Stomach (tissue), 9 donors: Measurements from ENCODE around the gene MRFAP1L1. TPM values are rescaled to one million over a fixed set of nuclear protein-coding genes. Genes with fewer than 3 reads are reported as not detected.

Experiments used
- DNase-seq, 2 donors: peaks; one replicate each; pipeline versions ENCODE4 v3.0.0 to v3.0.0-alpha.2; 2013 to 2019
- H3K27ac ChIP-seq, 5 donors: fragments of 200-600 bp in 4 of 5; sonication (generic) in 4 of 5; one replicate each; pipeline ENCODE4 v1.5.1; 2013 to 2019; ENCODE audit warnings: mild to moderate bottlenecking in 1 of 5, moderate library complexity in 1 of 5
- H3K27me3 ChIP-seq, 3 donors: fragments of 200-600 bp; sonication (generic); one replicate each; pipeline ENCODE4 v1.5.1; 2017 to 2019; ENCODE audit warnings: mixed run types in 1 of 3
- H3K36me3 ChIP-seq, 4 donors: fragments of 200-600 bp; sonication (generic); 1 replicate in 3 of 4; 2 replicates in 1 of 4; pipeline ENCODE4 v1.5.1; 2016 to 2019
- H3K4me1 ChIP-seq, 4 donors: fragments of 200-600 bp; sonication (generic); one replicate each; pipeline ENCODE4 v1.5.1; 2016 to 2019
- H3K4me3 ChIP-seq, 4 donors: fragments of 200-600 bp; sonication (generic) in 3 of 4; one replicate each; pipeline ENCODE4 v1.5.1; 2016 to 2019; ENCODE audit warnings: mild to moderate bottlenecking in 1 of 4
- H3K9me3 ChIP-seq, 4 donors: fragments of 200-600 bp; sonication (generic); one replicate each; pipeline ENCODE4 v1.5.1; 2016 to 2019
- EP300 ChIP-seq: sonication (generic); formaldehyde crosslinking; IDR thresholded peaks from one replicate; pipeline ENCODE4 v1.6.1; 2017; ENCODE audit warnings: antibody characterized with exemption
- POLR2A ChIP-seq, 4 donors: fragments of 450-650 bp; IDR thresholded peaks; one replicate each; pipeline ENCODE4 v1.6.1; 2016; ENCODE audit warnings: antibody characterized with exemption in 4 of 4, control low read depth in 2 of 4, mild to moderate bottlenecking in 1 of 4, moderate library complexity in 1 of 4
- POLR2AphosphoS5 ChIP-seq, 3 donors: sonication (generic); formaldehyde crosslinking; IDR thresholded peaks; one replicate each; pipeline ENCODE4 v1.6.1; 2016; ENCODE audit warnings: antibody characterized with exemption in 3 of 3
- WGBS, 5 donors: extraction: QIAGEN DNeasy Blood & Tissue Kit in 3 of 5; methylation state at CpG; one replicate each; pipeline versions ENCODE4 v1.1.5 to v1.1.7; 2013 to 2018; 5-methylcytosine and 5-hydroxymethylcytosine counted together
- intact Hi-C: fragments of 100-400 bp; cut with DNase I; formaldehyde crosslinking; loops from one replicate; pipeline ENCODE4 v1.15.1; 2023; ENCODE audit warnings: low total_unique reads
- polyA plus RNA-seq, 3 donors: library from polyadenylated mRNA; stranded (reverse); fragments of 200-250 nt; gene quantifications; one replicate each; pipeline ENCODE4 v1.2.3, GENCODE V29; 2013
- total RNA-seq, 5 donors: library from RNA; depleted of rRNA; stranded (reverse); fragments of >200 nt; gene quantifications; one replicate each; pipeline versions ENCODE4 v1.1.0 to v1.2.3, GENCODE V29; 2014 to 2016
- TF ChIP-seq, protein P1 (sequence below), 7 experiments: fragments of 450-650 bp in 4 of 7; fragments of 200-600 bp in 3 of 7; sonication (generic) in 3 of 7; IDR thresholded peaks; one replicate each; pipeline ENCODE4 v1.5.1; 2016 to 2019; ENCODE audit warnings: antibody characterized with exemption in 7 of 7, control low read depth in 2 of 7, mild to moderate bottlenecking in 1 of 7
- donor health status: healthy with polysubstance abuse.
- donor health status: Bipolar disorder and iron deficiency.
- donor health status: healthy.

Gene MRFAP1L1
- total and polyA plus RNA-seq, 8 donors = 2.3 to 61.9 (median 55.9) TPM

- 67 to 82% (median 68%) methylated on average over 5 of the region's 5 CpGs for WGBS, 5 donors
- DNase-seq = no peak
- intact Hi-C loops = no loop called here
Measured at GRCh38 chr4:6755088-6755753, 45.6 kb upstream of the MRFAP1L1 start.

GRCh38 chr4:6754481-6755087, 44.9 kb upstream of the MRFAP1L1 start:
- H3K27ac ChIP-seq = no peak overlapping the region
- no peak for TF ChIP-seq EP300
- TF ChIP-seq POLR2AphosphoS5 (IDR thresholded peaks at IDR 0.05) = no peak
- TF ChIP-seq POLR2A (IDR thresholded peaks at IDR 0.05) = no peak
- TF ChIP-seq, protein P1, sequence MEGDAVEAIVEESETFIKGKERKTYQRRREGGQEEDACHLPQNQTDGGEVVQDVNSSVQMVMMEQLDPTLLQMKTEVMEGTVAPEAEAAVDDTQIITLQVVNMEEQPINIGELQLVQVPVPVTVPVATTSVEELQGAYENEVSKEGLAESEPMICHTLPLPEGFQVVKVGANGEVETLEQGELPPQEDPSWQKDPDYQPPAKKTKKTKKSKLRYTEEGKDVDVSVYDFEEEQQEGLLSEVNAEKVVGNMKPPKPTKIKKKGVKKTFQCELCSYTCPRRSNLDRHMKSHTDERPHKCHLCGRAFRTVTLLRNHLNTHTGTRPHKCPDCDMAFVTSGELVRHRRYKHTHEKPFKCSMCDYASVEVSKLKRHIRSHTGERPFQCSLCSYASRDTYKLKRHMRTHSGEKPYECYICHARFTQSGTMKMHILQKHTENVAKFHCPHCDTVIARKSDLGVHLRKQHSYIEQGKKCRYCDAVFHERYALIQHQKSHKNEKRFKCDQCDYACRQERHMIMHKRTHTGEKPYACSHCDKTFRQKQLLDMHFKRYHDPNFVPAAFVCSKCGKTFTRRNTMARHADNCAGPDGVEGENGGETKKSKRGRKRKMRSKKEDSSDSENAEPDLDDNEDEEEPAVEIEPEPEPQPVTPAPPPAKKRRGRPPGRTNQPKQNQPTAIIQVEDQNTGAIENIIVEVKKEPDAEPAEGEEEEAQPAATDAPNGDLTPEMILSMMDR (IDR thresholded peaks at IDR 0.05) = no peak
- no peak overlapping the region for H3K4me3 ChIP-seq
- H3K9me3 ChIP-seq = no peaks in the 10 kb centered on the region
- H3K36me3 ChIP-seq = no peaks in the 10 kb centered on the region
- 88 to 95% (median 94%) methylated on average over 3 of the region's 3 CpGs for WGBS, 5 donors
- intact Hi-C loops = no loop called here
- no peak for DNase-seq
- peaks cover 12 to 35% (median 22%) of the 10 kb centered on the region in 4 donors for H3K4me1 ChIP-seq
- H3K27me3 ChIP-seq = no peaks in the 10 kb centered on the region

More at GRCh38 chr4:6755088-6755753, 45.6 kb upstream of the MRFAP1L1 start:
- no peak for TF ChIP-seq EP300
- TF ChIP-seq, protein P1 (IDR thresholded peaks at IDR 0.05) = no peak
- TF ChIP-seq POLR2AphosphoS5 (IDR thresholded peaks at IDR 0.05) = no peak
- no peak for TF ChIP-seq POLR2A (IDR thresholded peaks at IDR 0.05)
- H3K9me3 ChIP-seq = no peaks in the 10 kb centered on the region
- no peak overlapping the region for H3K27ac ChIP-seq
- no peak overlapping the region for H3K4me3 ChIP-seq
- H3K4me1 ChIP-seq = peaks cover 6 to 30% (median 16%) of the 10 kb centered on the region in 4 donors
- no peaks in the 10 kb centered on the region for H3K36me3 ChIP-seq
- no peaks in the 10 kb centered on the region for H3K27me3 ChIP-seq

DNA sequence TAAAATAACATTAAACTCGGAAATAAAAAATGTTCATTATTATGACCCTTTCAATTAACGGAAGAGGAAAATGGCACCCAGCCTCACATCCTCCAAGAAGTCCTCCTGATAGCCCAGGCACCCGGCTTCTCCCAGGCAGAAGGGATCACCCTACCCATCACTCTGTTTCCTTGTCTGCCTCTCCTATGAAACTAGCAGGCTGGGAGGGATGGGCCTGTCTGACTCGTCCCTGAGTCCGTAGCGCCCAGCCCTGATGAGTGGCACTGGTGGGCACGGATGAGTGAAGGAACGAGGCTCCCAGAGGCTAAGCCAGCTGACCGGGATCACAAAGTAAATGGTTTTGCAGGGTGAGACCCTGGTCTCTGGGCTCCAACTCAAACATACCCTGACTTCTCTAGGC, 44.2 kb upstream of the MRFAP1L1 start:
- whole genome bisulfite sequencing, 5 donors = 83 to 96% (median 90%) methylated on average over 7 to 9 of the region's 9 CpGs
- no peaks in the 10 kb centered on the region for H3K27me3 ChIP-seq
- intact Hi-C loops = no loop called here
- TF ChIP-seq POLR2AphosphoS5 (IDR thresholded peaks at IDR 0.05) (no peak), EP300 (no peak)
- no peaks in the 10 kb centered on the region for H3K36me3 ChIP-seq
- H3K27ac ChIP-seq = no peak overlapping the region
- no peak overlapping the region for H3K4me3 ChIP-seq
- H3K9me3 ChIP-seq = no peaks in the 10 kb centered on the region
- H3K4me1 ChIP-seq = peaks cover 19 to 42% (median 29%) of the 10 kb centered on the region in 4 donors
- DNase-seq = no peak

DNA sequence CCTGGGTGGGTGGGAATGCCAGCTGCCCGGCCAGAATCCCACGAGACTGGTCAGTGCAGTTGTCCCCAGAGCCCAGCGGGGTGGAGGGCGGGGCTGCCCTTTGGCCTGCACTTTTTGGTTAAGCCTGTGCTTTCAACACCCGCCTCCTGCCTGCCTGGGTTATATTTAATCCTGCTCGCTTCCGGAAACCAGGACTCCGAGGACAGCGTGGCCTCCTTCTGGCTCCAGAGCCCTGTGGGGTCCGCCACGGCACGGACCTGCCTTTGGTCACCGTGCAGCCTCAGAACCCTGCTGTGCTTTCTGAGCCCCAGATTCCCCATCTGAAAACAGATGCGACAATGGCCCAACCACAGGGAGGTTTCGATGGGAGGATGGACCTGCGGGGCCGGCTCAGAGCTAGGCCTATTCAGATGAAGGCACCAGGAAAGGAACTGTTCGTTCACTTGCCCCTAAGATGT, 43.5 kb upstream of the MRFAP1L1 start:
- WGBS, 5 donors = 64 to 80% (median 68%) methylated on average over 15 to 18 of the region's 18 CpGs
- peak overlapping the region in 2 of 5 donors; percentile 26 to 84 for H3K27ac ChIP-seq
- DNase-seq = no peak
- intact Hi-C loops = no loop called here
- TF ChIP-seq, protein P1 (IDR thresholded peaks at IDR 0.05) = no peak
- no peak for TF ChIP-seq POLR2A (IDR thresholded peaks at IDR 0.05)
- no peak for TF ChIP-seq POLR2AphosphoS5 (IDR thresholded peaks at IDR 0.05)
- no peak for TF ChIP-seq EP300
- no peaks in the 10 kb centered on the region for H3K36me3 ChIP-seq
- H3K9me3 ChIP-seq = no peaks in the 10 kb centered on the region
- peaks cover 23 to 50% (median 36%) of the 10 kb centered on the region in 4 donors for H3K4me1 ChIP-seq
- no peaks in the 10 kb centered on the region for H3K27me3 ChIP-seq
- H3K4me3 ChIP-seq = no peak overlapping the region

- H3K36me3 ChIP-seq = no peaks in the 10 kb centered on the region
- 71 to 79% (median 79%) methylated on average over 6 of the region's 6 CpGs for WGBS, 5 donors
- H3K4me1 ChIP-seq = peaks cover 29 to 57% (median 43%) of the 10 kb centered on the region in 4 donors
- TF ChIP-seq POLR2AphosphoS5 (IDR thresholded peaks at IDR 0.05) (no peak), EP300 (no peak), POLR2A (IDR thresholded peaks at IDR 0.05) (no peak)
- TF ChIP-seq, protein P1 (IDR thresholded peaks at IDR 0.05) = no peak
- no peaks in the 10 kb centered on the region for H3K27me3 ChIP-seq
- intact Hi-C loops = no loop called here
- peak overlapping the region in 3 of 5 donors; percentile 24 to 84 (median 51) for H3K27ac ChIP-seq
- no peaks in the 10 kb centered on the region for H3K9me3 ChIP-seq
- H3K4me3 ChIP-seq = no peak overlapping the region
- no peak for DNase-seq
Measured at GRCh38 chr4:6752486-6752829, 42.8 kb upstream of the MRFAP1L1 start.
